Panc1 (cell line): ENCODE data around the gene POTEJ.
"Not testable (repeated sequence)": the region's sequence is repeated elsewhere in the genome, so short reads cannot be mapped to it uniquely, and the experiment has no call there.

ENCODE experiments used
- POLR2AphosphoS5 ChIP-seq: IDR thresholded peaks from 2 replicates; pipeline ENCODE4 v1.6.1; 2012; ENCODE audit warnings: mild to moderate bottlenecking, low read depth, low read length, moderate library complexity
- SIN3A ChIP-seq: IDR thresholded peaks from 2 replicates; pipeline ENCODE4 v1.6.1; 2012; ENCODE audit warnings: low read depth, mild to moderate bottlenecking, low read length, moderate library complexity, borderline replicate concordance; ENCODE audit not compliant: insufficient read depth
- TF ChIP-seq, protein P1 (sequence below): fragments of 450-650 bp; IDR thresholded peaks from 2 replicates; pipeline ENCODE4 v1.5.1; 2017; ENCODE audit warnings: mild to moderate bottlenecking
- TF ChIP-seq, protein P2 (sequence below), 2 experiments: IDR thresholded peaks; 2 replicates each; pipeline ENCODE4 v1.6.1; 2011 to 2012; ENCODE audit warnings: low read depth in 2 of 2, control low read depth in 1 of 2, low read length in 1 of 2, mild to moderate bottlenecking in 1 of 2, moderate library complexity in 1 of 2; ENCODE audit not compliant: insufficient read depth in 1 of 2

DNA sequence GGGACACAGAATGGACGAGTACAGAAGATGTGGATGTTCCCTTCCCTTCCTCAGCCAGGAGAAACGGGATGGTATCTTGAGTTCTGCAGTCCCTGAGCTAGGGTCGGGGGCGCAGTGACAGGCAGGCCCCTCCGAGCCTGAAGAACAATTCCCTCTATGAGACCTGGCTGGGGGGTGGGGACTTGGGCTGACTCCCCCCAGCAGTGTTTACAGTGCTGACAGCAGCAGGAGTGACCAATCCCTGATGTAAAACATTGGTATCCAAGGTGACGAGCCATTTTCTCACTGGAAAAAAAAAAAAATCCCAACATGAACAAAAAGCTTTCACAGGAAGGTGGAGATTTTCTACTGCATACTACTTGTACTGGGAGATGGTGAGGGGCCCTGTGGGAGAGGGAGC lies 11.8 kb upstream of the POTEJ start, which contains the start of gene CFC1:
- TF ChIP-seq, protein P1, sequence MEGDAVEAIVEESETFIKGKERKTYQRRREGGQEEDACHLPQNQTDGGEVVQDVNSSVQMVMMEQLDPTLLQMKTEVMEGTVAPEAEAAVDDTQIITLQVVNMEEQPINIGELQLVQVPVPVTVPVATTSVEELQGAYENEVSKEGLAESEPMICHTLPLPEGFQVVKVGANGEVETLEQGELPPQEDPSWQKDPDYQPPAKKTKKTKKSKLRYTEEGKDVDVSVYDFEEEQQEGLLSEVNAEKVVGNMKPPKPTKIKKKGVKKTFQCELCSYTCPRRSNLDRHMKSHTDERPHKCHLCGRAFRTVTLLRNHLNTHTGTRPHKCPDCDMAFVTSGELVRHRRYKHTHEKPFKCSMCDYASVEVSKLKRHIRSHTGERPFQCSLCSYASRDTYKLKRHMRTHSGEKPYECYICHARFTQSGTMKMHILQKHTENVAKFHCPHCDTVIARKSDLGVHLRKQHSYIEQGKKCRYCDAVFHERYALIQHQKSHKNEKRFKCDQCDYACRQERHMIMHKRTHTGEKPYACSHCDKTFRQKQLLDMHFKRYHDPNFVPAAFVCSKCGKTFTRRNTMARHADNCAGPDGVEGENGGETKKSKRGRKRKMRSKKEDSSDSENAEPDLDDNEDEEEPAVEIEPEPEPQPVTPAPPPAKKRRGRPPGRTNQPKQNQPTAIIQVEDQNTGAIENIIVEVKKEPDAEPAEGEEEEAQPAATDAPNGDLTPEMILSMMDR: not testable (repeated sequence)
- not testable (repeated sequence) for TF ChIP-seq SIN3A, POLR2AphosphoS5
- TF ChIP-seq, protein P2, sequence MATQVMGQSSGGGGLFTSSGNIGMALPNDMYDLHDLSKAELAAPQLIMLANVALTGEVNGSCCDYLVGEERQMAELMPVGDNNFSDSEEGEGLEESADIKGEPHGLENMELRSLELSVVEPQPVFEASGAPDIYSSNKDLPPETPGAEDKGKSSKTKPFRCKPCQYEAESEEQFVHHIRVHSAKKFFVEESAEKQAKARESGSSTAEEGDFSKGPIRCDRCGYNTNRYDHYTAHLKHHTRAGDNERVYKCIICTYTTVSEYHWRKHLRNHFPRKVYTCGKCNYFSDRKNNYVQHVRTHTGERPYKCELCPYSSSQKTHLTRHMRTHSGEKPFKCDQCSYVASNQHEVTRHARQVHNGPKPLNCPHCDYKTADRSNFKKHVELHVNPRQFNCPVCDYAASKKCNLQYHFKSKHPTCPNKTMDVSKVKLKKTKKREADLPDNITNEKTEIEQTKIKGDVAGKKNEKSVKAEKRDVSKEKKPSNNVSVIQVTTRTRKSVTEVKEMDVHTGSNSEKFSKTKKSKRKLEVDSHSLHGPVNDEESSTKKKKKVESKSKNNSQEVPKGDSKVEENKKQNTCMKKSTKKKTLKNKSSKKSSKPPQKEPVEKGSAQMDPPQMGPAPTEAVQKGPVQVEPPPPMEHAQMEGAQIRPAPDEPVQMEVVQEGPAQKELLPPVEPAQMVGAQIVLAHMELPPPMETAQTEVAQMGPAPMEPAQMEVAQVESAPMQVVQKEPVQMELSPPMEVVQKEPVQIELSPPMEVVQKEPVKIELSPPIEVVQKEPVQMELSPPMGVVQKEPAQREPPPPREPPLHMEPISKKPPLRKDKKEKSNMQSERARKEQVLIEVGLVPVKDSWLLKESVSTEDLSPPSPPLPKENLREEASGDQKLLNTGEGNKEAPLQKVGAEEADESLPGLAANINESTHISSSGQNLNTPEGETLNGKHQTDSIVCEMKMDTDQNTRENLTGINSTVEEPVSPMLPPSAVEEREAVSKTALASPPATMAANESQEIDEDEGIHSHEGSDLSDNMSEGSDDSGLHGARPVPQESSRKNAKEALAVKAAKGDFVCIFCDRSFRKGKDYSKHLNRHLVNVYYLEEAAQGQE (IDR thresholded peaks at IDR 0.05; ENCODE audit: insufficient read depth in 1 of 2, low read depth in 2 of 2, low read length in 1 of 2): not testable (repeated sequence)
